Progenitor cell of endocrine pancreas (in vitro differentiated cells): ENCODE results near the gene NRXN3. TPM values are rescaled to one million over a fixed set of nuclear protein-coding genes. Genes with fewer than 3 reads are reported as not detected.
"Not testable (repeated sequence)": the region's sequence is repeated elsewhere in the genome, so short reads cannot be mapped to it uniquely, and the experiment has no call there.

Experiments used
- DNase-seq: peaks from one replicate; pipeline ENCODE4 v3.0.0; 2021; ENCODE audit warnings: low spot score; ENCODE audit not compliant: unreplicated experiment
- H3K27ac Mint-ChIP-seq: 2 replicates; pipeline ENCODE4 v1.8.0; 2021; ENCODE audit warnings: mild to moderate bottlenecking, moderate library complexity, mixed read lengths
- H3K27me3 Mint-ChIP-seq: 2 replicates; pipeline ENCODE4 v1.8.0; 2021; ENCODE audit warnings: mixed read lengths
- H3K36me3 Mint-ChIP-seq: 2 replicates; pipeline ENCODE4 v1.8.0; 2022; ENCODE audit warnings: mixed read lengths; ENCODE audit not compliant: insufficient read depth
- H3K4me1 Mint-ChIP-seq: 2 replicates; pipeline ENCODE4 v1.8.0; 2021; ENCODE audit warnings: low read depth, mixed read lengths
- H3K4me3 Mint-ChIP-seq: 2 replicates; pipeline ENCODE4 v1.8.0; 2021; ENCODE audit warnings: low read depth, mild to moderate bottlenecking, moderate library complexity, mixed read lengths
- H3K9me3 Mint-ChIP-seq: 2 replicates; pipeline ENCODE4 v1.8.0; 2021; ENCODE audit warnings: low read depth, mixed read lengths
- CTCF ChIP-seq: fragments of 200-600 bp; sonication (generic); IDR thresholded peaks from one replicate; pipeline ENCODE4 v1.5.0; 2021; ENCODE audit warnings: antibody characterized with exemption, mild to moderate bottlenecking; ENCODE audit not compliant: unreplicated experiment
- total RNA-seq: library from RNA; stranded (reverse); gene quantifications from 2 replicates; pipeline ENCODE4 v1.2.1, GENCODE V29; 2021

NRXN3 gene
- total RNA-seq, 1 donor from 2014 or later, result 22.1 TPM

GRCh38 chr14:78566026-78566858, 396.1 kb downstream of the NRXN3 start:
- H3K4me3 Mint-ChIP-seq, result peak overlapping the region; percentile 37
- no peak overlapping the region for H3K27ac Mint-ChIP-seq
- DNase-seq, result peak; percentile 81
- peak; percentile 83 for TF ChIP-seq CTCF
- H3K36me3 Mint-ChIP-seq, result no peaks in the 10 kb centered on the region
- peaks cover 32% of the 10 kb centered on the region for H3K27me3 Mint-ChIP-seq
- H3K9me3 Mint-ChIP-seq, result no peaks in the 10 kb centered on the region
- H3K4me1 Mint-ChIP-seq, result no peaks in the 10 kb centered on the region

- Mint-ChIP-seq H3K4me3 (no peak overlapping the region), H3K27me3 (peaks cover 32% of the 10 kb centered on the region), H3K9me3 (no peaks in the 10 kb centered on the region), H3K4me1 (no peaks in the 10 kb centered on the region), H3K36me3 (no peaks in the 10 kb centered on the region), H3K27ac (no peak overlapping the region)
- no peak for DNase-seq
- TF ChIP-seq CTCF, result no peak
Measured at GRCh38 chr14:78566859-78567172, 396.6 kb downstream of the NRXN3 start.

GRCh38 chr14:78567343-78567742, 397.2 kb downstream of the NRXN3 start:
- Mint-ChIP-seq H3K9me3 (no peaks in the 10 kb centered on the region), H3K27ac (no peak overlapping the region), H3K36me3 (no peaks in the 10 kb centered on the region), H3K27me3 (peaks cover 32% of the 10 kb centered on the region), H3K4me1 (peaks cover 4% of the 10 kb centered on the region), H3K4me3 (no peak overlapping the region)
- TF ChIP-seq CTCF, result no peak
- no peak for DNase-seq

GRCh38 chr14:78573736-78574135, 403.6 kb downstream of the NRXN3 start:
- not testable (repeated sequence) for H3K36me3 Mint-ChIP-seq, H3K27ac Mint-ChIP-seq, H3K27me3 Mint-ChIP-seq, DNase-seq, H3K4me1 Mint-ChIP-seq, H3K4me3 Mint-ChIP-seq
- H3K9me3 Mint-ChIP-seq, result peaks cover 13% of the 10 kb centered on the region

GRCh38 chr14:78576437-78577166, 406.4 kb downstream of the NRXN3 start:
- Mint-ChIP-seq H3K36me3 (peaks cover 3% of the 10 kb centered on the region), H3K27me3 (no peaks in the 10 kb centered on the region), H3K27ac (no peak overlapping the region), H3K9me3 (peaks cover 13% of the 10 kb centered on the region), H3K4me1 (peaks cover 4% of the 10 kb centered on the region), H3K4me3 (no peak overlapping the region)
- DNase-seq, result no peak
- no peak for TF ChIP-seq CTCF
